ENCODE measurements around the gene BBLN.

The BBLN gene

DNA sequence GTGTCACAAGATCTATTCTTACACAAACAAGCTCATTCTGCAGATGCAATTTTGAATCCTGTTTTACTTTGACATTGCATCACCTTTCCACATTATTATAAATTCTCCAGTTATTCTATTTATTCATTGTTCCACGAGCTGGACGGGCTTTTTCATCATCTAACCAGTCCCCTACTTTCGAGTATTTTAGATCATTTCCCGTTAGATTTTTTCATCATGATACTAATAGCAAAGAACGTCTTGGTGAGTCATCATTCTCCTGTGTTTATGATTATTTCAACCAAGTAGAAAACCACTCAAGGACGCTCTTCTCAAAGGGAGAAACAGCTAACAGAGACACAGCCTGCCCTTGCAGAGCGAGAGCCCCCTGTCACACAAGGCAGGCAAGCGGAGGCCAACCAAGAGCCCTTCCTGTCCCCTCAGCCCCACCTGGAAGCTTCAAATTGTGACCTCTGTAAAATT lies 15.1 kb downstream of the BBLN start:
- H3K27ac ChIP-seq (ENCODE audit: low read depth, low read length): no peak overlapping the region
- H3K18ac ChIP-seq (ENCODE audit: low read length): no peak overlapping the region
- H3K4ac ChIP-seq (ENCODE audit: low read depth, low read length): no peak overlapping the region
- peak in 1 of 2 donors; percentile 51 for DNase-seq
- H4K12ac ChIP-seq (ENCODE audit: low read depth, low read length): no peak overlapping the region
- H3K27me3 ChIP-seq (ENCODE audit: insufficient read depth, low read length): no peaks in the 10 kb centered on the region
- H2BK5ac ChIP-seq (ENCODE audit: low read depth, low read length, poor library complexity): no peak overlapping the region
- no peaks in the 10 kb centered on the region for H3K79me1 ChIP-seq (ENCODE audit: low read length)
- H3K23ac ChIP-seq (ENCODE audit: low read length): no peak overlapping the region
- no peak overlapping the region for H4K8ac ChIP-seq (ENCODE audit: low read depth, low read length)
- no peak overlapping the region for H4K91ac ChIP-seq (ENCODE audit: low read depth, low read length)
- no peak overlapping the region for H2BK12ac ChIP-seq (ENCODE audit: low read length)
- peaks cover 47 to 51% of the 10 kb centered on the region in 2 experiments for H3K36me3 ChIP-seq (ENCODE audit: control insufficient read depth in 1 of 2, insufficient read depth in 2 of 2, low read length in 2 of 2)
- H3K9me3 ChIP-seq (ENCODE audit: insufficient read depth, low read depth, low read length): peaks cover 7% of the 10 kb centered on the region
- H3K14ac ChIP-seq (ENCODE audit: low read length): no peak overlapping the region
- no peak overlapping the region for H3K4me2 ChIP-seq (ENCODE audit: low read length)
- WGBS (ENCODE audit: extremely low coverage, insufficient coverage, insufficient read length): no CpG with 5 or more reads among the region's 8 CpGs
- no peak overlapping the region for H2BK120ac ChIP-seq (ENCODE audit: insufficient read depth, low read length, poor library complexity)
- no peak overlapping the region for H2AFZ ChIP-seq (ENCODE audit: insufficient read depth, low read length, poor library complexity)
- no peak overlapping the region for H3K4me3 ChIP-seq (ENCODE audit: low read depth, low read length)
- no peaks in the 10 kb centered on the region for H3K79me2 ChIP-seq (ENCODE audit: control insufficient read depth, insufficient read depth, low read length, poor library complexity)
- no peak overlapping the region for H2AK5ac ChIP-seq (ENCODE audit: low read length)
- H3K4me1 ChIP-seq (ENCODE audit: control insufficient read depth in 1 of 2, insufficient read depth in 2 of 2, low read length in 2 of 2): peaks cover 7 to 10% of the 10 kb centered on the region in 2 experiments
- H3K9ac ChIP-seq (ENCODE audit: low read length): no peak overlapping the region

DNA sequence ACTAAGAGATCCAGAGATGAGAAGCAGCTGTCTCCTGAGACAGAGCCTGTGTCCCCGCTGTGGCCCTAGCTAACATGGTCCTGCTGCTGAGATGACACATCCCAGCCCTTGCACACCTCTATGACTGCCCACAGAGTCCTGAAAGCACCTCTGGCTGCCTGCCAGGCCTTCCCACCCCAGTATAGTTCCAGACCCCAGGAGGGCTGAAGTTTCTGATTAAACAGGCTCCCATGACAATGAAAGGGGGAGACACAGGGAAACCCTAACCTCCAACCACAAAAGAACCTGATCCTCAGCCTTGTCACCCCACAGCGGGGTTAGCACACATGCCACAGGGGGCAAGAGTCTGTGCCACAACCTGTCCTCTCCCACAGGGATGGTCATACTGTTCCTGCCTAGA lies 15.7 kb downstream of the BBLN start:
- WGBS (ENCODE audit: extremely low coverage, insufficient coverage, insufficient read length): no CpG with 5 or more reads among the region's 2 CpGs
- Histone ChIP-seq H2BK12ac (ENCODE audit: low read length) (no peak overlapping the region), H3K36me3 (ENCODE audit: control insufficient read depth in 1 of 2, insufficient read depth in 2 of 2, low read length in 2 of 2) (peaks cover 52 to 54% of the 10 kb centered on the region in 2 experiments), H3K27me3 (ENCODE audit: insufficient read depth, low read length) (no peaks in the 10 kb centered on the region), H3K4me2 (ENCODE audit: low read length) (no peak overlapping the region), H3K4me3 (ENCODE audit: low read depth, low read length) (no peak overlapping the region), H3K18ac (ENCODE audit: low read length) (no peak overlapping the region), H3K79me2 (ENCODE audit: control insufficient read depth, insufficient read depth, low read length, poor library complexity) (no peaks in the 10 kb centered on the region), H2BK120ac (ENCODE audit: insufficient read depth, low read length, poor library complexity) (no peak overlapping the region), H3K79me1 (ENCODE audit: low read length) (no peaks in the 10 kb centered on the region), H3K9me3 (ENCODE audit: insufficient read depth, low read depth, low read length) (peaks cover 7% of the 10 kb centered on the region), H3K9ac (ENCODE audit: low read length) (no peak overlapping the region), H4K91ac (ENCODE audit: low read depth, low read length) (no peak overlapping the region), H2BK5ac (ENCODE audit: low read depth, low read length, poor library complexity) (no peak overlapping the region), H3K4me1 (ENCODE audit: control insufficient read depth in 1 of 2, insufficient read depth in 2 of 2, low read length in 2 of 2) (peaks cover 7 to 10% of the 10 kb centered on the region in 2 experiments), H3K27ac (ENCODE audit: low read depth, low read length) (no peak overlapping the region), H2AFZ (ENCODE audit: insufficient read depth, low read length, poor library complexity) (no peak overlapping the region), H2AK5ac (ENCODE audit: low read length) (no peak overlapping the region), H4K12ac (ENCODE audit: low read depth, low read length) (no peak overlapping the region), H3K4ac (ENCODE audit: low read depth, low read length) (no peak overlapping the region), H3K23ac (ENCODE audit: low read length) (no peak overlapping the region), H4K8ac (ENCODE audit: low read depth, low read length) (no peak overlapping the region), H3K14ac (ENCODE audit: low read length) (no peak overlapping the region)
- DNase-seq: peak in 1 of 2 donors; percentile 33

DNA sequence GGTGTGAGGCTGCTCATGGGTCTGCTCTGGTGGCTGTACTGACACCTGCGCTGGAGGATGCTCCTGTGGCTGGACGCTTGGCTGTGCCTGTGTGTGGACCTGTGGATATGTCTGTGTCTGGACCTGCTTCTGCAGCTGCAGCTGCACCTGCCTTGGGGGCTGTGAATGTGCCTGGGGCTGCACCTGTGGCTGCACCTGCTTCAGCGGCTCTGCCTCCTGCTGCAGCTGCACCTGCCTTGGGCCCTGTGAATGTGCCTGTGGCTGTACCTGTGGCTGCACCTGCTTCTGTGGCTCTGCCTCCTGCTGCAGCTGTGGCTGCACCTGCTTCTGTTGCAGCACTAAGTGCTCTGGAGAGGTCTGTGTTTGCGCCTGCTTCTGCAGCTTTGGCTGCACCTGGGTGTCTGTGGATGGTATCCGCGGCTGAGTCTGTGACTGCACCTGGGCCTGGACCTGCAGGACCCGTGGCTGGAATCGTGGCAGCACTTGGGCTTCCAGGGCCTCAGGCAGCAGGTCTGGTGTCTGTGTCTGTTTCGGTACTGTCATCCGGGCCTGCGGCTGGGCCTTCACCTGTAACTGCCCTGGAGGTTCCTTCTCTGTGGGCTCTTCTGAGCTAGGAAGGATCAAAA lies 18.9 kb downstream of the BBLN start:
- no peak overlapping the region for H2BK12ac ChIP-seq (ENCODE audit: low read length)
- H3K27me3 ChIP-seq (ENCODE audit: insufficient read depth, low read length): no peaks in the 10 kb centered on the region
- no peaks in the 10 kb centered on the region for H3K79me1 ChIP-seq (ENCODE audit: low read length)
- no peak overlapping the region for H2AK5ac ChIP-seq (ENCODE audit: low read length)
- peaks cover 7 to 10% of the 10 kb centered on the region in 2 experiments for H3K4me1 ChIP-seq (ENCODE audit: control insufficient read depth in 1 of 2, insufficient read depth in 2 of 2, low read length in 2 of 2)
- no peak overlapping the region for H4K12ac ChIP-seq (ENCODE audit: low read depth, low read length)
- H2BK5ac ChIP-seq (ENCODE audit: low read depth, low read length, poor library complexity): no peak overlapping the region
- H2BK120ac ChIP-seq (ENCODE audit: insufficient read depth, low read length, poor library complexity): no peak overlapping the region
- no peak overlapping the region for H4K91ac ChIP-seq (ENCODE audit: low read depth, low read length)
- H3K23ac ChIP-seq (ENCODE audit: low read length): no peak overlapping the region
- H3K18ac ChIP-seq (ENCODE audit: low read length): no peak overlapping the region
- peak in 1 of 2 donors; percentile 13 for DNase-seq
- no peak overlapping the region for H3K9ac ChIP-seq (ENCODE audit: low read length)
- H3K4me3 ChIP-seq (ENCODE audit: low read depth, low read length): no peak overlapping the region
- H3K4me2 ChIP-seq (ENCODE audit: low read length): no peak overlapping the region
- no peak overlapping the region for H2AFZ ChIP-seq (ENCODE audit: insufficient read depth, low read length, poor library complexity)
- H3K79me2 ChIP-seq (ENCODE audit: control insufficient read depth, insufficient read depth, low read length, poor library complexity): no peaks in the 10 kb centered on the region
- H3K27ac ChIP-seq (ENCODE audit: low read depth, low read length): no peak overlapping the region
- no peak overlapping the region for H4K8ac ChIP-seq (ENCODE audit: low read depth, low read length)
- H3K9me3 ChIP-seq (ENCODE audit: insufficient read depth, low read depth, low read length): peaks cover 7% of the 10 kb centered on the region
- H3K36me3 ChIP-seq (ENCODE audit: control insufficient read depth in 1 of 2, insufficient read depth in 2 of 2, low read length in 2 of 2): peaks cover 58 to 64% of the 10 kb centered on the region in 2 experiments
- no peak overlapping the region for H3K14ac ChIP-seq (ENCODE audit: low read length)
- no peak overlapping the region for H3K4ac ChIP-seq (ENCODE audit: low read depth, low read length)
- no CpG with 5 or more reads among the region's 11 CpGs for WGBS (ENCODE audit: extremely low coverage, insufficient coverage, insufficient read length)

DNA sequence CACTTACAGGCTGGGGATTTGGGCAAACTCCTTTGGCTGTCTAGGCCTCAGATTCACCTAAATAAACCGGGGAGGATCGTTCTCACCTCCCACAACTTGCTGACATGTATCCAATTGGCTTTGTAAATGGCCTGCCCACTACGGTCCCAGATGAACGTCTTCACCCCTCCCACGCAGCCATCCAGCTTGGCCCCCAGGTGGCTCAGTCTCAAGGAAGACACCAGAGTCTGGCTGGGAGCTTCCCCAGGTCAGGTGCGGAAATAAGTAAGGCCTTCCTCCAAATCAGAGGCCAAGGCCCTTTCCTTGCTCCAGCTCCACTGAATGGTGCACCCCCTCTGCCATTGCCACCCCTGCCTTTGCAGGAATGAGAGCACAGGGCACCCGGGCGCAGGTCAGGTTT lies 19.9 kb downstream of the BBLN start:
- peaks cover 7 to 10% of the 10 kb centered on the region in 2 experiments for H3K4me1 ChIP-seq (ENCODE audit: control insufficient read depth in 1 of 2, insufficient read depth in 2 of 2, low read length in 2 of 2)
- H3K36me3 ChIP-seq (ENCODE audit: control insufficient read depth in 1 of 2, insufficient read depth in 2 of 2, low read length in 2 of 2): peaks cover 57 to 59% of the 10 kb centered on the region in 2 experiments
- no peak overlapping the region for H3K14ac ChIP-seq (ENCODE audit: low read length)
- H2BK5ac ChIP-seq (ENCODE audit: low read depth, low read length, poor library complexity): no peak overlapping the region
- no peak overlapping the region for H2AK5ac ChIP-seq (ENCODE audit: low read length)
- no peak overlapping the region for H2BK12ac ChIP-seq (ENCODE audit: low read length)
- no peak overlapping the region for H3K18ac ChIP-seq (ENCODE audit: low read length)
- no peak overlapping the region for H3K4me2 ChIP-seq (ENCODE audit: low read length)
- H3K27me3 ChIP-seq (ENCODE audit: insufficient read depth, low read length): no peaks in the 10 kb centered on the region
- H2AFZ ChIP-seq (ENCODE audit: insufficient read depth, low read length, poor library complexity): no peak overlapping the region
- H3K23ac ChIP-seq (ENCODE audit: low read length): no peak overlapping the region
- no CpG with 5 or more reads among the region's 8 CpGs for WGBS (ENCODE audit: extremely low coverage, insufficient coverage, insufficient read length)
- peaks cover 7% of the 10 kb centered on the region for H3K9me3 ChIP-seq (ENCODE audit: insufficient read depth, low read depth, low read length)
- no peak overlapping the region for H2BK120ac ChIP-seq (ENCODE audit: insufficient read depth, low read length, poor library complexity)
- H4K8ac ChIP-seq (ENCODE audit: low read depth, low read length): no peak overlapping the region
- H3K79me2 ChIP-seq (ENCODE audit: control insufficient read depth, insufficient read depth, low read length, poor library complexity): no peaks in the 10 kb centered on the region
- DNase-seq: no peak
- H3K4me3 ChIP-seq (ENCODE audit: low read depth, low read length): peak overlapping the region; percentile 13
- no peak overlapping the region for H3K4ac ChIP-seq (ENCODE audit: low read depth, low read length)
- no peak overlapping the region for H3K9ac ChIP-seq (ENCODE audit: low read length)
- H4K12ac ChIP-seq (ENCODE audit: low read depth, low read length): no peak overlapping the region
- H4K91ac ChIP-seq (ENCODE audit: low read depth, low read length): no peak overlapping the region
- no peak overlapping the region for H3K27ac ChIP-seq (ENCODE audit: low read depth, low read length)
- no peaks in the 10 kb centered on the region for H3K79me1 ChIP-seq (ENCODE audit: low read length)
